Measurements from ENCODE around the gene SLC2A8.
A peak's percentile ranks its signal among the peaks of the same experiment; 100 is the strongest.

Gene SLC2A8

GRCh38 chr9:127396253-127396807 lies 639 bp upstream of the SLC2A8 start:
- no peak for DNase-seq (ENCODE audit: low read depth, low spot score)
- POLR2A ChIA-PET = interaction anchor here (0.8 to 1.4 kb wide), 3 partner anchors 8 to 55 kb away, joined by 5 to 6 read pairs (median 5); partner anchors contain the start of genes LRSAM1, RPL12 and ZNF79
- CTCF ChIA-PET = interaction anchor here (0.7 to 1.7 kb wide), 5 partner anchors 11 to 457 kb away, joined by 3 to 4 read pairs (median 4); no protein-coding TSS in a partner anchor
- no peak for TF ChIP-seq CTCF (IDR thresholded peaks at IDR 0.05; ENCODE audit: insufficient read depth, low read length, missing control alignments)
- peak overlapping the region; percentile 50 for H3K4me3 ChIP-seq (ENCODE audit: low read depth, low read length)

DNA sequence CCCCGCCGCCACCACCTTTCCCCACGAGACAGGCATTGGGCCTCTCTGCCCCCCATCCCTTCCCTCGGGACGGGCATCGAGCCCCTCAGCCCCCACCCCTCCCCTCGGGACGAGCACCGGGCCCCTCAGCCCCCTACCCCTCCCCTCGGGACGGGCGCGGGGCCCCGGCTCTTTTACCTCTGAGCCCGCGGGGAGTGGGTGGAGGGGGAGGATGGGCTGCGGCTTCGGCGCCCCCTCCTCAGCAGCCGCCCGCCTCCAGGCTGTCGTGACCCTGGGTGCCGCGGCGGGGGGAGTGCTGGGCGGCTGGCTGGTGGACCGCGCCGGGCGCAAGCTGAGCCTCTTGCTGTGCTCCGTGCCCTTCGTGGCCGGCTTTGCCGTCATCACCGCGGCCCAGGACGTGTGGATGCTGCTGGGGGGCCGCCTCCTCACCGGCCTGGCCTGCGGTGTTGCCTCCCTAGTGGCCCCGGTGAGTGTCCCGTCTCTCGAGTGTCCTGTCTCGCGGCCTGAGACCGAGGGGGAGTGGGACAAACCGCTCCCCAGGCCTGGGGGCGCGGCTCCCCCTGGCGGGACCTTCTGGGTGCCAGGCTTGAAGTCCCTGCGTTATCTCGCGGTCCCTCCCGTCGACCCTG lies 791 bp downstream of the SLC2A8 start:
- ChIA-PET POLR2A (no interaction called here), CTCF (interaction anchor here (1.1 to 1.7 kb wide), 3 partner anchors 10 to 457 kb away, joined by 3 to 4 read pairs (median 4); no protein-coding TSS in a partner anchor)
- TF ChIP-seq CTCF (IDR thresholded peaks at IDR 0.05; ENCODE audit: insufficient read depth, low read length, missing control alignments) = peak; percentile 55
- DNase-seq (ENCODE audit: low read depth, low spot score) = no peak
- peak overlapping the region; percentile 63 for H3K4me3 ChIP-seq (ENCODE audit: low read depth, low read length)

GRCh38 chr9:127398275-127398647 lies 1.3 kb downstream of the SLC2A8 start:
- ChIA-PET CTCF (interaction anchor here (1.1 to 1.3 kb wide), 2 partner anchors 184 to 457 kb away, joined by 3 read pairs; no protein-coding TSS in a partner anchor), POLR2A (no interaction called here)
- no peak for DNase-seq (ENCODE audit: low read depth, low spot score)
- H3K4me3 ChIP-seq (ENCODE audit: low read depth, low read length) = peak overlapping the region; percentile 63
- no peak for TF ChIP-seq CTCF (IDR thresholded peaks at IDR 0.05; ENCODE audit: insufficient read depth, low read length, missing control alignments)

DNA sequence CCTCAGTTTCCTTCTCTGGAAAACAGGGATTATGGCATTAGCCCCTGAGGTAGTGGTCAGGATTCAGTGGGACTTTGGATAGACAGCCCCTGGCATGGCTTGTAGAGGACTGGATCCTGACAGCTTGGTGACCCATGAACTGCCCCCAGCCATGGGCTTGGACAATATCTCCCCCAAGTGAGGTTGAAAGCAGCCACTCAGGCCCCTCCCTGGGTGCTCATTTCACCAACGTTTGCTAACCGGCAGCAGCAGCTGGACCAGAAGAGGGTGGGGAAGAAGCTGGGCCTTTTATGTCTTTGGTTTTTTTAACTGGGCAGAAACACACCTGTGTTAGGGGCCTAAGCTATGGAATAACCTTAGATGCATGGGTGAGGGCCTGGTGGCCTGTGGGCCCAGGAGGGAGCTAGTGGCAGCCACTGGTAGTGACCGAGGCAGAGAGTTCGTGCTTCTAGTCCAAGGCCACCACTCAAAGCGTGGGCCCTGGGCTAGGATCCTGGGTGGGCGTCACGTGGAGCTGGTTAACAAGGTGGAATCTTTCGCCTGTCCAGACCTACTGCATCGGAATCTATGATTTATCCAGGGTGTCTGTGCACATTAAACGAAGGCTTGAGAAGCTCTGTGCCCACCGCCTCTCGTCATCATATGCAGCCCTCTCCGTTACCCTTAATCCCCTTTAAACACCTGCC lies 1.9 kb downstream of the SLC2A8 start:
- ChIA-PET POLR2A (no interaction called here), CTCF (interaction anchor here (1.1 to 1.3 kb wide), 3 partner anchors 9 to 458 kb away, joined by 3 read pairs; no protein-coding TSS in a partner anchor)
- TF ChIP-seq CTCF (IDR thresholded peaks at IDR 0.05; ENCODE audit: insufficient read depth, low read length, missing control alignments) = no peak
- no peak overlapping the region for H3K4me3 ChIP-seq (ENCODE audit: low read depth, low read length)
- no peak for DNase-seq (ENCODE audit: low read depth, low spot score)

GRCh38 chr9:127399736-127400269 lies 2.8 kb downstream of the SLC2A8 start:
- ChIA-PET POLR2A (no interaction called here), CTCF (interaction anchor here (1.1 to 1.3 kb wide), 2 partner anchors 10 to 185 kb away, joined by 3 read pairs; no protein-coding TSS in a partner anchor)
- no peak for TF ChIP-seq CTCF (IDR thresholded peaks at IDR 0.05; ENCODE audit: insufficient read depth, low read length, missing control alignments)
- no peak overlapping the region for H3K4me3 ChIP-seq (ENCODE audit: low read depth, low read length)
- DNase-seq (ENCODE audit: low read depth, low spot score) = no peak
